GM12878 (cell line): ENCODE measurements around the gene SDCCAG8. TPM values are rescaled to one million over a fixed set of nuclear protein-coding genes. Genes with fewer than 3 reads are reported as not detected.

ENCODE experiments used
- ATAC-seq: fragments of 200-7000 bp; cut with Tn5 transposase; 3 replicates; pipeline ENCODE4 v1.9.1; 2020; ENCODE audit warnings: mild to moderate bottlenecking, moderate library complexity
- BruUV-seq: library from RNA; stranded (reverse); fragments of 400-500 nt; replicated peaks from 2 replicates; lab custom pipeline; 2021; lab: Mats Ljungman, UMichigan
- CTCF ChIA-PET: fragments of 300-600 bp; sonication (Branson Sonifier 250); formaldehyde crosslinking; extraction: SDS; loops from one replicate; lab custom pipeline; 2021; ENCODE audit warnings: inconsistent platforms; lab: Yijun Ruan, JAX
- POLR2A ChIA-PET: fragments of 350-600 bp; formaldehyde crosslinking; extraction: SDS; loops from one replicate; lab custom pipeline; 2021; ENCODE audit warnings: inconsistent platforms; lab: Charles Lee
- RAD21 ChIA-PET: fragments of 300-600 bp; sonication (Branson Sonifier 250); formaldehyde crosslinking; loops from one replicate; lab custom pipeline; 2023; ENCODE audit warnings: antibody characterized with exemption; ENCODE audit not compliant: unreplicated experiment; lab: Charles Lee
- SMC1A ChIA-PET: fragments of 300-600 bp; sonication (Branson Sonifier 250); formaldehyde crosslinking; loops from one replicate; lab custom pipeline; 2023; ENCODE audit not compliant: unreplicated experiment, uncharacterized antibody; lab: Charles Lee
- DNase-seq: peaks from one replicate; pipeline ENCODE4 v3.0.0-alpha.2; 2011; ENCODE audit warnings: low read depth, low spot score
- FAIRE-seq: peaks from 3 replicates; lab custom pipeline; 2011; peaks lifted over from hg19 to GRCh38; lab: Jason Lieb, UNC
- H2AFZ ChIP-seq: 2 replicates; pipeline ENCODE4 v1.6.0; 2011; ENCODE audit warnings: low read depth, low read length, control low read depth; ENCODE audit not compliant: control insufficient read depth
- H3K27ac ChIP-seq: 2 replicates; pipeline ENCODE4 v1.5.1; 2011; ENCODE audit warnings: control low read depth; ENCODE audit not compliant: control insufficient read depth, insufficient read depth
- H3K27me3 ChIP-seq, 2 experiments: replicated peaks in 1 of 2; 2 replicates each; pipeline versions ENCODE4 v1.6.0 to v1.6.1; 2011; ENCODE audit warnings: low read length in 1 of 2; ENCODE audit not compliant: control insufficient read depth in 2 of 2, insufficient read depth in 2 of 2
- H3K36me3 ChIP-seq, 2 experiments: 2 replicates each; pipeline ENCODE4 v1.5.1; 2011; ENCODE audit warnings: low read length in 1 of 2; ENCODE audit not compliant: control insufficient read depth in 2 of 2, insufficient read depth in 2 of 2
- H3K4me1 ChIP-seq: 2 replicates; pipeline ENCODE4 v1.6.1; 2011; ENCODE audit warnings: mild to moderate bottlenecking, low read length, moderate library complexity, mixed read lengths; ENCODE audit not compliant: control insufficient read depth, insufficient read depth
- H3K4me2 ChIP-seq: 2 replicates; pipeline ENCODE4 v1.6.0; 2011; ENCODE audit warnings: control low read depth; ENCODE audit not compliant: control insufficient read depth, insufficient read depth
- H3K4me3 ChIP-seq: fragments of 200-600 bp; sonication (generic); 2 replicates; pipeline ENCODE4 v1.5.1; 2016
- H3K79me2 ChIP-seq: 2 replicates; pipeline ENCODE4 v1.6.0; 2011; ENCODE audit warnings: low read length; ENCODE audit not compliant: control insufficient read depth, insufficient read depth
- H3K9ac ChIP-seq: 2 replicates; pipeline ENCODE4 v1.8.0; 2011; ENCODE audit warnings: low read length, control low read depth, mixed read lengths; ENCODE audit not compliant: control insufficient read depth, insufficient read depth
- H3K9me3 ChIP-seq: replicated peaks from 3 replicates; pipeline ENCODE4 v1.5.1; 2011; ENCODE audit warnings: mild to moderate bottlenecking, low read length; ENCODE audit not compliant: control insufficient read depth, insufficient read depth
- H4K20me1 ChIP-seq: 2 replicates; pipeline ENCODE4 v1.6.0; 2011; ENCODE audit not compliant: control insufficient read depth, insufficient read depth
- BHLHE40 ChIP-seq, 2 experiments: fragments of 450-650 bp in 1 of 2; IDR thresholded peaks; 2 replicates each; pipeline ENCODE4 v1.6.1; 2011 to 2017; ENCODE audit warnings: low read depth in 2 of 2, borderline replicate concordance in 1 of 2, improper control_type of control experiment in 1 of 2, low read length in 1 of 2, mild to moderate bottlenecking in 1 of 2
- EED ChIP-seq: sonication (generic); IDR thresholded peaks from 2 replicates; pipeline ENCODE4 v1.6.1; 2016; ENCODE audit warnings: antibody characterized with exemption, low read depth
- NR2C2 ChIP-seq: IDR thresholded peaks from 2 replicates; pipeline ENCODE4 v1.6.1; 2011; ENCODE audit warnings: borderline replicate concordance, low read depth; ENCODE audit not compliant: control insufficient read depth, insufficient read length
- RB1 ChIP-seq: fragments of 450-650 bp; formaldehyde crosslinking; IDR thresholded peaks from 2 replicates; pipeline ENCODE4 v1.6.1; 2017; ENCODE audit warnings: mild to moderate bottlenecking, borderline replicate concordance
- SMAD5 ChIP-seq: IDR thresholded peaks from 2 replicates; pipeline ENCODE4 v1.6.1; 2016; ENCODE audit warnings: antibody characterized with exemption, low read depth
- ZBTB40 ChIP-seq: fragments of 450-650 bp; IDR thresholded peaks from 2 replicates; pipeline ENCODE4 v1.6.1; 2016; ENCODE audit warnings: mild to moderate bottlenecking, moderate library complexity, borderline replicate concordance
- WGBS: methylation state at CpG from one replicate; pipeline ENCODE4 v1.1.6; 2016; ENCODE audit warnings: low lambda C conversion rate; ENCODE audit not compliant: insufficient replicate concordance, insufficient coverage; ENCODE audit errors: missing lambda C conversion rate; 5-methylcytosine and 5-hydroxymethylcytosine counted together
- in situ Hi-C: fragments of 300-500 bp; cut with MboI; formaldehyde crosslinking; loops from 9 replicates; pipeline ENCODE4 v1.14.3; 2018; ENCODE audit warnings: mixed read lengths
- intact Hi-C: fragments of 100-400 bp; cut with micrococcal nuclease; formaldehyde crosslinking; loops from one replicate; pipeline ENCODE4 v1.14.2; 2022; ENCODE audit not compliant: unreplicated experiment
- polyA plus RNA-seq, 11 experiments: library from polyadenylated mRNA; depleted of rRNA in 4 of 11; unstranded in 6 of 11; stranded (reverse) in 5 of 11; fragments of >200 nt; fragmentation: Nextera tagmentation in 4 of 11; fragmentation: Illumina TruSeq in 1 of 11; extraction: Ambion mirVana in 4 of 11; extraction: Trizol in 1 of 11; gene quantifications; 1 replicate in 1 of 11; 2 replicates in 10 of 11; pipeline versions ENCODE4 v1.2.1 to v1.2.3, GENCODE V29; 2011 to 2016; ENCODE audit warnings: inconsistent platforms in 2 of 11, missing spikeins in 2 of 11, low read depth in 1 of 11
- total RNA-seq, 4 experiments: library from RNA; depleted of rRNA in 3 of 4; stranded (reverse); fragments of >200 nt in 3 of 4; fragmentation: Illumina TruSeq in 1 of 4; extraction: Trizol in 1 of 4; gene quantifications; 2 replicates each; pipeline versions ENCODE4 v1.2.1 to v1.2.3, GENCODE V29; 2013 to 2021

Gene SDCCAG8
- total and polyA plus RNA-seq, 10 of the 15 experiments (the other 5 are each of a cell fraction or from before 2014, with no cell fraction given) = 15.0 to 25.6 (median 20.6) TPM

- TF ChIP-seq ZBTB40 = no peak
Measured at GRCh38 chr1:243435836-243436235, 180.0 kb downstream of the SDCCAG8 start (continued).

GRCh38 chr1:243438146-243438545 lies 182.3 kb downstream of the SDCCAG8 start:
- CTCF ChIA-PET = no interaction called here
- intact Hi-C loops = no loop called here
- Histone ChIP-seq H3K4me1 (no peaks in the 10 kb centered on the region), H3K79me2 (no peaks in the 10 kb centered on the region), H2AFZ (no peak overlapping the region), H3K9me3 (no peaks in the 10 kb centered on the region), H3K27ac (no peak overlapping the region), H3K36me3 (no peaks in the 10 kb centered on the region), H4K20me1 (no peaks in the 10 kb centered on the region), H3K4me2 (no peak overlapping the region), H3K27me3 (no peaks in the 10 kb centered on the region), H3K4me3 (no peak overlapping the region), H3K9ac (no peak overlapping the region)
- POLR2A ChIA-PET = no interaction called here
- 83% methylated on average over 3 of the region's 3 CpGs for WGBS
- FAIRE-seq (no peak), DNase-seq (no peak), ATAC-seq (no peak)
- TF ChIP-seq BHLHE40 (IDR thresholded peaks at IDR 0.05; ENCODE audit: borderline replicate concordance in 1 of 2, low read depth in 2 of 2, low read length in 1 of 2) (no peak), EED (no peak), NR2C2 (no peak), RB1 (no peak), SMAD5 (no peak)
- RAD21 ChIA-PET = no interaction called here
- BruUV-seq = no TSS peak
- in situ Hi-C loops = no loop called here
- SMC1A ChIA-PET = no interaction called here
